Uterus (tissue), 4 donors: ENCODE results near the gene MAMDC4. TPM values are rescaled to one million over a fixed set of nuclear protein-coding genes. Genes with fewer than 3 reads are reported as not detected.

Source experiments
- DNase-seq, 2 donors: peaks; one replicate each; pipeline ENCODE4 v3.0.0-alpha.2; 2019 to 2020
- H3K27ac ChIP-seq, 2 donors: fragments of 200-600 bp; sonication (generic); 1 replicate in 1 of 2; 2 replicates in 1 of 2; pipeline ENCODE4 v1.5.1; 2016 to 2018
- H3K27me3 ChIP-seq, 2 donors: fragments of 200-600 bp; sonication (generic); one replicate each; pipeline ENCODE4 v1.5.1; 2018 to 2019; ENCODE audit warnings: control low read depth in 1 of 2
- H3K36me3 ChIP-seq, 2 donors: fragments of 200-600 bp; sonication (generic); one replicate each; pipeline ENCODE4 v1.5.1; 2019; ENCODE audit warnings: control low read depth in 1 of 2
- H3K4me1 ChIP-seq, 2 donors: fragments of 200-600 bp; sonication (generic); one replicate each; pipeline ENCODE4 v1.5.1; 2018 to 2019; ENCODE audit warnings: control low read depth in 1 of 2
- H3K4me3 ChIP-seq, 2 donors: fragments of 200-600 bp; sonication (generic); 1 replicate in 1 of 2; 2 replicates in 1 of 2; pipeline ENCODE4 v1.5.1; 2018 to 2019; ENCODE audit warnings: mild to moderate bottlenecking in 1 of 2
- H3K9me3 ChIP-seq, 2 donors: fragments of 200-600 bp; sonication (generic); one replicate each; pipeline ENCODE4 v1.5.1; 2019; ENCODE audit warnings: control low read depth in 1 of 2
- POLR2A ChIP-seq, 2 donors: fragments of 450-650 bp; IDR thresholded peaks; one replicate each; pipeline ENCODE4 v1.6.1; 2016; ENCODE audit warnings: antibody characterized with exemption in 2 of 2, mild to moderate bottlenecking in 1 of 2, moderate library complexity in 1 of 2
- intact Hi-C: fragments of 100-400 bp; cut with DNase I; formaldehyde crosslinking; loops from one replicate; pipeline ENCODE4 v1.15.1; 2023; ENCODE audit warnings: low total_unique reads
- total RNA-seq, 4 donors: library from RNA; depleted of rRNA in 3 of 4; stranded (reverse); fragments of >200 nt in 3 of 4; gene quantifications; one replicate each; pipeline versions ENCODE4 v1.1.0 to v1.2.4, GENCODE V29; 2014 to 2023
- TF ChIP-seq, protein P1 (sequence below), 4 experiments: fragments of 200-600 bp in 2 of 4; fragments of 450-650 bp in 2 of 4; sonication (generic) in 2 of 4; IDR thresholded peaks; one replicate each; pipeline ENCODE4 v1.5.1; 2016 to 2019; ENCODE audit warnings: antibody characterized with exemption in 4 of 4, mild to moderate bottlenecking in 2 of 4, moderate library complexity in 1 of 4
- donor health status: DM: yes; HTN: yes; CAD: no.

MAMDC4 gene
- total RNA-seq, 4 donors from 2014 or later = 0.26 to 4.3 (median 4.2) TPM; not detected in 1

DNA sequence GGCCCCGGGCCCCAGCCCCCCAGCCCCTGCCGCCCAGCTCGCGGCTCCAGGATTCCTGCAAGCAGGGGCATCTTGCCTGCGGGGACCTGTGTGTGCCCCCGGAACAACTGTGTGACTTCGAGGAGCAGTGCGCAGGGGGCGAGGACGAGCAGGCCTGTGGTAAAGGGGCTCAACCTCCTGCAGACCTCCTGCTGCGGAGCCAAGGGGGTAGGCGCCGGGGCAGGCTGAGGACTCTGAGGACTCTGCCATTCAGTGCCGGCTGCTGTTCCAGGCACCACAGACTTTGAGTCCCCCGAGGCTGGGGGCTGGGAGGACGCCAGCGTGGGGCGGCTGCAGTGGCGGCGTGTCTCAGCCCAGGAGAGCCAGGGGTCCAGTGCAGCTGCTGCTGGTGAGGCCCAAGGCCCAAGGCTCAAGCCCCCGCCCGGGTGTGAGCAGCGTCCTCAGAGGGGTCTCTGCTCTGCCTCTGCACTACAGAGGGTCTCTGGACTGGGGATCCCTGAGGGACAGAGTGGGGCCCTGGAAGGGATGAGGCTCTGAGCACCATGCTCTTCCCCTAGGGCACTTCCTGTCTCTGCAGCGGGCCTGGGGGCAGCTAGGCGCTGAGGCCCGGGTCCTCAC lies 3.4 kb downstream of the MAMDC4 start:
- peaks cover 0 to 2% of the 10 kb centered on the region in 2 donors for H3K4me1 ChIP-seq
- no peaks in the 10 kb centered on the region for H3K36me3 ChIP-seq
- intact Hi-C loops = no loop called here
- H3K4me3 ChIP-seq = no peak overlapping the region
- TF ChIP-seq POLR2A (IDR thresholded peaks at IDR 0.05) = no peak
- TF ChIP-seq, protein P1, sequence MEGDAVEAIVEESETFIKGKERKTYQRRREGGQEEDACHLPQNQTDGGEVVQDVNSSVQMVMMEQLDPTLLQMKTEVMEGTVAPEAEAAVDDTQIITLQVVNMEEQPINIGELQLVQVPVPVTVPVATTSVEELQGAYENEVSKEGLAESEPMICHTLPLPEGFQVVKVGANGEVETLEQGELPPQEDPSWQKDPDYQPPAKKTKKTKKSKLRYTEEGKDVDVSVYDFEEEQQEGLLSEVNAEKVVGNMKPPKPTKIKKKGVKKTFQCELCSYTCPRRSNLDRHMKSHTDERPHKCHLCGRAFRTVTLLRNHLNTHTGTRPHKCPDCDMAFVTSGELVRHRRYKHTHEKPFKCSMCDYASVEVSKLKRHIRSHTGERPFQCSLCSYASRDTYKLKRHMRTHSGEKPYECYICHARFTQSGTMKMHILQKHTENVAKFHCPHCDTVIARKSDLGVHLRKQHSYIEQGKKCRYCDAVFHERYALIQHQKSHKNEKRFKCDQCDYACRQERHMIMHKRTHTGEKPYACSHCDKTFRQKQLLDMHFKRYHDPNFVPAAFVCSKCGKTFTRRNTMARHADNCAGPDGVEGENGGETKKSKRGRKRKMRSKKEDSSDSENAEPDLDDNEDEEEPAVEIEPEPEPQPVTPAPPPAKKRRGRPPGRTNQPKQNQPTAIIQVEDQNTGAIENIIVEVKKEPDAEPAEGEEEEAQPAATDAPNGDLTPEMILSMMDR (IDR thresholded peaks at IDR 0.05) = no peak
- peak in 1 of 2 donors; percentile 16 for DNase-seq
- no peaks in the 10 kb centered on the region for H3K9me3 ChIP-seq
- no peaks in the 10 kb centered on the region for H3K27me3 ChIP-seq
- no peak overlapping the region for H3K27ac ChIP-seq

DNA sequence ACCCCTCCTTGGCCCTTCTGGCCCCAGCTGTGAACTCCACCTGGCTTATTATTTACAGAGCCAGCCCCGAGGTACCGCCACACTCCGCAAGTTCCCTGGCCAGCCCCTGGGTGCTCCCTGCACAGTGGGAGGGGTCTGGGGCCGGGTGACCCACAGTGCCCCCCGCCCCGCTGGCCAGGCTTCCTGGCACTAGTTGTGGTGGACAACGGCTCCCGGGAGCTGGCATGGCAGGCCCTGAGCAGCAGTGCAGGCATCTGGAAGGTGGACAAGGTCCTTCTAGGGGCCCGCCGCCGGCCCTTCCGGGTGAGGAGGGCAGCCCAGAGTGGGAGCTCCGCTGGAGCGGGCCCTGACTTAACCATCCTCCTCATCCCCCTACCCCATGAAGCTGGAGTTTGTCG lies 3.9 kb downstream of the MAMDC4 start:
- no peak for TF ChIP-seq POLR2A (IDR thresholded peaks at IDR 0.05)
- TF ChIP-seq, protein P1 (IDR thresholded peaks at IDR 0.05) = no peak
- DNase-seq = peak in 1 of 2 donors; percentile 13

DNA sequence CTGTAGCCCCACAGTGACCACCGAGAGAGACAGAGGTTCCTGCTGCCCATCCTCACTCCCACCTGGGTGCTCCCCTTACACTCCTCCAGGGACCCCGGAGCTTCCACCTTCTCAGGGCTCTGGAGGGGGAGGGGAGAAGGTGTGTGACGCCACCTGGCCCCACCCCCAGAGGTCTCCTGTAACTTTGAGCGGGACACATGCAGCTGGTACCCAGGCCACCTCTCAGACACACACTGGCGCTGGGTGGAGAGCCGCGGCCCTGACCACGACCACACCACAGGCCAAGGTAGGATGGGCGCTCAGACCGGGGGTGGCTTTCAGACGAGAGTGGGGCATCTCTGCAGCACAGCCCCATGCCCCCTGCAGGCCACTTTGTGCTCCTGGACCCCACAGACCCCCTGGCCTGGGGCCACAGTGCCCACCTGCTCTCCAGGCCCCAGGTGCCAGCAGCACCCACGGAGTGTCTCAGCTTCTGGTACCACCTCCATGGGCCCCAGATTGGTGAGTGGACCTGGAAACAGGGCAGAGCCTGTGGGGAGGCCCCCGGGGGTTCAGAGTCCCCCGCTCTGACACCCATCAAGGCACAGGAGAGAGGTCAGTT lies 4.5 kb downstream of the MAMDC4 start:
- Histone ChIP-seq H3K9me3 (no peaks in the 10 kb centered on the region), H3K4me1 (no peaks in the 10 kb centered on the region), H3K4me3 (no peak overlapping the region), H3K36me3 (no peaks in the 10 kb centered on the region), H3K27me3 (no peaks in the 10 kb centered on the region), H3K27ac (no peak overlapping the region)
- intact Hi-C loops = no loop called here
- TF ChIP-seq, protein P1 (IDR thresholded peaks at IDR 0.05) = no peak
- no peak for TF ChIP-seq POLR2A (IDR thresholded peaks at IDR 0.05)
- no peak for DNase-seq

More for the DNA sequence above, 3.9 kb downstream of the MAMDC4 start:
- no peaks in the 10 kb centered on the region for H3K9me3 ChIP-seq
- no peaks in the 10 kb centered on the region for H3K27me3 ChIP-seq
- no peaks in the 10 kb centered on the region for H3K36me3 ChIP-seq
- intact Hi-C loops = no loop called here
- H3K4me3 ChIP-seq = no peak overlapping the region
- H3K27ac ChIP-seq = no peak overlapping the region
- H3K4me1 ChIP-seq = no peaks in the 10 kb centered on the region

DNA sequence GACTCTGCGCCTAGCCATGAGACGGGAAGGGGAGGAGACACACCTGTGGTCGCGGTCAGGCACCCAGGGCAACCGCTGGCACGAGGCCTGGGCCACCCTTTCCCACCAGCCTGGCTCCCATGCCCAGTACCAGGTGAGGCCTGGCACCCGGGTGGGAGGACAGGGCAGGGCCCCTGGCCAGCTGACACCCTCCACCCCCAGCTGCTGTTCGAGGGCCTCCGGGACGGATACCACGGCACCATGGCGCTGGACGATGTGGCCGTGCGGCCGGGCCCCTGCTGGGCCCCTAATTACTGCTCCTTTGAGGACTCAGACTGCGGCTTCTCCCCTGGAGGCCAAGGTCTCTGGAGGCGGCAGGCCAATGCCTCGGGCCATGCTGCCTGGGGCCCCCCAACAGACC lies 5.0 kb downstream of the MAMDC4 start:
- Histone ChIP-seq H3K27me3 (no peaks in the 10 kb centered on the region), H3K27ac (no peak overlapping the region), H3K4me1 (no peaks in the 10 kb centered on the region), H3K9me3 (no peaks in the 10 kb centered on the region), H3K36me3 (no peaks in the 10 kb centered on the region), H3K4me3 (no peak overlapping the region)
- intact Hi-C loops = no loop called here
- DNase-seq = peak in 1 of 2 donors; percentile 16
- no peak for TF ChIP-seq POLR2A (IDR thresholded peaks at IDR 0.05)
- TF ChIP-seq, protein P1 (IDR thresholded peaks at IDR 0.05) = no peak

DNA sequence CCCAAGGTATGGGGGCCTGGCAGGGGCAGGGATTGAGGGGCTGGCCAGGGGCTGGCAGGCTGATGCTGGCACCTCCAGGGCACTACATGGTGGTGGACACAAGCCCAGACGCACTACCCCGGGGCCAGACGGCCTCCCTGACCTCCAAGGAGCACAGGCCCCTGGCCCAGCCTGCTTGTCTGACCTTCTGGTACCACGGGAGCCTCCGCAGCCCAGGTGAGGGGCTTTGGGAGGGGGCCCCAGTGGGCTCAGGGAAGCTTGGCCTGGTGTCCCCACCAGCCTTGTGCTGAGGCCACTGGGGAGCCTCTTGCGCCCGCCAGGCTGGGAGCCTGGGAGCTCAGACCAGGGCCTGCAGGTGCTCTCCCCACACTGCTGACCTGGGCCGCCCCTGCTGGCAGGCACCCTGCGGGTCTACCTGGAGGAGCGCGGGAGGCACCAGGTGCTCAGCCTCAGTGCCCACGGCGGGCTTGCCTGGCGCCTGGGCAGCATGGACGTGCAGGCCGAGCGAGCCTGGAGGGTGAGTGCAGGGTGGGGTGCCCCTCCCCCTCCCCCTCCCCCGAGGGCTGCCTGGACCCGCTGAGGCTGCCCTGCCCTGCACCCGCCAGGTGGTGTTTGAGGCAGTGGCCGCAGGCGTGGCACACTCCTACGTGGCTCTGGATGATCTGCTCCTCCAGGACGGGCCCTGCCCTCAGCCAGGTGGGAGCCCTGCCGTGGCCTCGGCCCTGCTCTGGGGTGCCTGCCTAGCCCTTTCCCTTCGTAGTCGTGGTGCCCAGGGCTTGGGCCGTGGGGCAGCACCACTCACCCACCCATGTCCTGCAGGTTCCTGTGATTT lies 5.7 kb downstream of the MAMDC4 start:
- Histone ChIP-seq H3K9me3 (no peaks in the 10 kb centered on the region), H3K36me3 (no peaks in the 10 kb centered on the region), H3K27me3 (no peaks in the 10 kb centered on the region), H3K27ac (no peak overlapping the region), H3K4me3 (no peak overlapping the region), H3K4me1 (no peaks in the 10 kb centered on the region)
- TF ChIP-seq, protein P1 (IDR thresholded peaks at IDR 0.05) = no peak
- no peak for TF ChIP-seq POLR2A (IDR thresholded peaks at IDR 0.05)
- intact Hi-C loops = no loop called here
- no peak for DNase-seq
